ENCODE results near the gene GOLIM4.
"Not testable (repeated sequence)": the region's sequence is repeated elsewhere in the genome, so short reads cannot be mapped to it uniquely, and the experiment has no call there.

GOLIM4 gene

DNA sequence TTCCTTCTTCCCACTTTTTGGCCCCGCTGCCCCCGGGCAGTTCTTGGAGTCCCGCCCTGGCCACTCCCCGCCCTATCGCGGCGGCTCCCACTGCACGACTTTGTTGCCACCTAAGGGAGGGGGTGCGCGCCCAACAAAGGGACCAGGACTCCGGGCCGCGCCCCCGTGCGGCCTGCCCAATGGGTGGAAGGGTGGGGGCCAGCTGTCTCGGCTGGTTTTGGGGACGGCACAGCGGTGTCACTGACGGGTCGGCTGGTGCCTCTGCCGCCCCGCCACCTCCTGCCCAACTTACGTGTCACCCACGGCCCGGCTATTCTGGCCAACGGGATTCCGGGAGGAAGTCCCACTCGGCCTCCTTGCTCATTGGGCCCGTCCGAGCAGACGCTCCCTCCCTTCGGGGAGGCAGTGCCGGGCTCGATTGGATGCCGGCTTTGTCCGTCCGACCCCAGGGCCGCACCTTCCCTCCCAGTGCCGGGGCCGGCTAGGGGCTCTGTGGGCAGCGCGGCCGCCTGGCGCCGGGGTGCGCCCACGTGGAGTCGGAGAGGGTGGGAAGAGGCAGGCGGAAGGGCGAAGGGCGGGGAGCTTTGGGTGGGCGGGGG lies at the start of gene GOLIM4:
Gene GOLIM4, minus strand, starts transcription at position 314 of the 599 bp plus-strand sequence. CDS start 639 bp downstream, outside the sequence.
- peak; percentile 98 for DNase-seq

DNA sequence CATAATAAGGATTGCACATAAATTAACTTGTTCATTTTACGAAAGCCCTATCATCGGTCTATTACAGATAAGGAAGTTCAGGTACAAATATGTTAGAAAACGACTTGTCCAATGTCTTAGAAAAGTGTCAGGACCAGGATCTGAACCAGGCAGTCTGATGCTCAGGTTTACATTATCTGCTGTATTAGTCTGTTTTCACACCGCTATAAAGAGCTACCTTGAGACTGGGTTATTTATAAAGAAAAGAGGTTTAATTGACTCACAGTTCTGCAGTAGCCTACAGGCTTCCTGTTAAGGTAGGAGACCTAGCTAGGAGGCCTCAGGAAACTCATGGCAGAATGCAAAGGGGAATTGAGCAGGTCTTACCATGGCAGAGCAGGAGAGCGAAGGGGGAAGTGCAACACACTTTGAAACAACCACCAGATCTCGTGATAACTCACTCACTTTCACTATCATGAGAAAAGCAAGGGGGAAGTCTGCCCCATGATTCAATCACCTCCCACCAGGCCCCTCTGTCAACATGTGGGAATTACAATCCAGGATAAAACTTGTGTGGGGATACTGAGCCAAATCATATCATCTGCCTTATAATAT lies 45.8 kb upstream of the GOLIM4 start:
- no peak for DNase-seq

DNA sequence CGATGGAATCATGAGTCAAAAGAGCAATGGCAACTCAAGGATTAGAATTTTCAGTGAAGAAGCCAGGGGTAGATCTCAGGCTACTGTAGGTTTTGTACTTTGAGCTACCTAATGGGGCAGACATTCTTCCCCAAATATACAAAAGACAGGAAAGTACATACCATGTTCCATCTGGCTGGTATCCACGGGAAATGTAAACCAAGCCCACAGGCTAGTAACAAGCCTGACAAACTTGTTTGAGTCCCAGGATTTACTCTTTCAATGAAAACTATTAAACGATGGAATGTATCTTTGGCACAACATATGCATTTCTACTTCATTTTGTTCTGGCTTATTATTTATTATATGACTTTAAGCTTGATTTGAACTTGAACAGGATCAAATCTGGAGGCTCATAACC lies 44.2 kb upstream of the GOLIM4 start:
- DNase-seq: no peak

- no peak for DNase-seq
These were observed 42.7 kb upstream of the GOLIM4 start for GRCh38 chr3:168138421-168138820.

GRCh38 chr3:168134931-168135330 lies 39.2 kb upstream of the GOLIM4 start:
- no peak for DNase-seq

DNA sequence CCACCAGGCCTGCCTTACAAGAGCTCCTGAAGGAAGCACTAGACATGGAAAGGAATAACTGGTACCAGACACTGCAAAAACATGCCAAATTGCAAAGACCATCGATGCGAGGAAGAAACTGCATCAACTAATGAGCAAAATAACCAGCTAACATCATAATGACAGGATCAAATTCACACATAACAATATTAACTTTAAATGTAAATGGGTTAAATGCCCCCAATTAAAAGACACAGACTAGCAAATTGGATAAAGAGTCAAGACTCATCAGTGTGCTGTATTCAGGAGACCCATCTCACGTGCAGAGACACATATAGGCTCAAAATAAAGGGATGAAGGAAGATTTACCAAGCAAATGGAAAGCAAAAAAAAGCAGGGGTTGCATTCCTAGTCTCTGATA lies 34.5 kb upstream of the GOLIM4 start:
- DNase-seq: not testable (repeated sequence)

DNA sequence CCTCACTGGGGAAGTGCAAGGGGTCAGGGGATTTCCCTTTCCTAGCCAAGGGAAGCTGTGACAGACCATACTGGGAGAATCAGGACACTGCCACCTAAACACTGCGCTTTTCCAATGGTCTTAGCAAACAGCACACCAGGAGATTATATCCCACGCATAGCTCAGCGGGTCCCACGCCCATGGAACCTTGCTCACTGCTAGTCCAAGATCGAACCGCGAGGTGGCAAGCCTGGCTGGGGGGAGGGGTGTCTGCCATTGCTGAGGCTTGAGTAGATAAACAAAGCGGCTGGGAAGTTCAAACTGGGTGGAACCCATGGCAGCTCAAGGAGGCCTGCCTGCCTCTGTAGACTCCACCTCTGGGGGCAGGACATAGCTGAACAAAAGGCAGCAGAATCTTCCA lies 32.7 kb upstream of the GOLIM4 start:
- not testable (repeated sequence) for DNase-seq

- no peak for DNase-seq
These were observed 31.7 kb upstream of the GOLIM4 start for GRCh38 chr3:168127466-168127865.

GRCh38 chr3:168124791-168125190 lies 29.1 kb upstream of the GOLIM4 start:
- DNase-seq: no peak

GRCh38 chr3:168124291-168124690 lies 28.6 kb upstream of the GOLIM4 start:
- no peak for DNase-seq

GRCh38 chr3:168123201-168124176 lies 27.8 kb upstream of the GOLIM4 start:
- DNase-seq: no peak

DNA sequence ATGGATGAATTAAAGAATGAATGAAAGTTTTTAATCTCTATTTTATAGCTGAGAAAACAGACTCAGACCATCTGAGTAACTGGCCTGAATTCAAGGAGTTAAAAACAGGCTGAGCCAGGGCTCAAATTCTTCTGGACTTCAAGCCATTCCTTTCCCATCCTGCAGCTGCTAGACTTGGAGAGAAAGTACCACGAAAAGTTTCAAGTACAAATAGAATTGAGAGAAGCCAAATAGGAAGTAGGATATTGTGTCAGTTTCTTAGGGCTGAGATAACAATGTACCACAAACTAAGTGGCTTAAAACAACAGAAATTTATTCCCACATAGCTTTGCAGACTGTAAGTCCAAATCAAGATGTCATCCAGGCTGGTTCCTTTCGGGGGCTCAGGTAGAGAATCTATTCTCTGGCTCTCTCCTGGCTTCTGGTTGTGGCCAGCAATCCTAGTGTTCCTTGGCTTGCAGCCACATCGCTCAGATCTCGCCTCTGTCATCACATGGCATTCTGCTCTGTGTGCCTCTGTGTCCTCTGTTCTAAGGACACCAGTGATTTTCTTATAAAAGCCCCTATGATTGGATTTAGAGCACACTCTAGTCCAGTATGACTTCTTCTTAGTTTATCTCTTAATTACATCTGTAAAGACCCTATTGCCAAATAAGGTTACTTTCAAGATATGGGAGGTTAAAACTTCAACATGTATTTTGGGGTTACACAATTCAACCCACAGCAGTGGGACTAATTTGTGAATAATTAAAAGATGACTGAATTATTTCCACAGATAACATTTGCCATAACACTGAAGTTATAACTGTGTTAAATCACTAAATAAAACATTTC lies 25.7 kb upstream of the GOLIM4 start:
- DNase-seq: no peak

GRCh38 chr3:168117853-168118313 lies 22.2 kb upstream of the GOLIM4 start:
- no peak for DNase-seq

DNA sequence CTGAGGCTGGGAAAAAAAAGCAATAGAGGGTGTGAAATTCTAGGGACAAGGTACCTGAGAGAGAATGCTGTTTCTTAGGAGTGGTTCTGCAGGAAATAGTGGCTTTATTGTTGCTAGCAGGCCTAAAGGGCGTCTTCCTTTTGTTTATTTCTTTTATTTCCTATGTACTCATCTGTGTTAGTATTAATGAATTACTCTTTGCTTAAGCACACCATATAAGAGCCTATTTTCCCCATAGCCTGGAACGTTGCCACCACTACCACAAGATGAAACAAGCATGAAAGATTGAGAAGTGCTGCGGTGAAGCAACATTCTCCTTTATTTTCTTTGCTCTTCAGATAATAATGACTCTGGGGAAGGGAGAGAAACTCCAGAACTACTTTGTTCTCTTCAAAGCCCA lies 21.3 kb upstream of the GOLIM4 start:
- no peak for DNase-seq

GRCh38 chr3:168116279-168116678 lies 20.6 kb upstream of the GOLIM4 start:
- no peak for DNase-seq

GRCh38 chr3:168113848-168114247 lies 18.1 kb upstream of the GOLIM4 start:
- DNase-seq: no peak

DNA sequence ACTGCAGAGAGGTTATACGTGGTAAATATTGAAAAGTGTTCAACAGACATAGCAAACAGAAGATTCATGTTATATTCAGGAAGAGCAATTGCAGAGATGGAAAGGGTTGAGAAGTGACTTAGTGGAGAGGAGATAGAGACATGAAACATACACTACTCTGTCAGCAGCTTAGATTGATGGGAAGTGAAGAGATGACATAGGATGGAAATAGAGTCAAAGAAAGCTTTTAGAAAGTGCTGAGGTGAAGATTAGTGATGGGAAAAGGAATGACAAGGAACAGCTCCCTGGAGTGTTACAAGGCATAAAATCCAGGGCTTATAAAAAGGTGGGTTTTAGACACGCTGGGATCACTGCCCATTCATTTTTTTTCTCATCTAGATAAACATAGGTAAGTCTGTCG lies 17.2 kb upstream of the GOLIM4 start:
- DNase-seq: no peak

GRCh38 chr3:168104361-168104760 lies 8.6 kb upstream of the GOLIM4 start:
- no peak for DNase-seq

GRCh38 chr3:168102735-168103410 lies 7.1 kb upstream of the GOLIM4 start:
- no peak for DNase-seq

GRCh38 chr3:168100777-168101492 lies 5.2 kb upstream of the GOLIM4 start:
- no peak for DNase-seq

DNA sequence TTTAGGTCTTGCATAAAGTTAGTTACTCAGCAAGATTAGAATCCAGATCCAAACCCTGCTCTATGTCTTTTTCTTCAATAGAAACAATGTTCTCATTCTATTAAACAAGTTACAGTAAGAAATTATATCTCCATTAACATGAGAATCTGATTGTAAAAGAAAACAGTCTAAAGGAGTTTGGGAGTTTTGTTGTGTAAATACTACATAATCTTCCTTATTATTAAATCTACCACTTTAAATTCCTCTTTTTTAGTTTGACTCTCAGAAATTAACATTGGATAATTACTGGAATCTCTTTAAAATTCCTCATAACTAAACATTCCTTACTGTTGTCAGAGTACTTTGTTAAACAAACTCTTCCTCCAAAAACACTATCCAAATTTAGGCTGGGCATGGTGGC lies 1.7 kb upstream of the GOLIM4 start:
- DNase-seq: no peak

All from NCI-H2171 treated with DMSO at 0.1 percent for 48 hours (cell line).